GM10266 (cell line): ENCODE results near the gene CHRNB1.

Source experiments
- DNase-seq: peaks from one replicate; pipeline ENCODE4 v3.0.0; 2012; ENCODE audit errors: extremely low spot score
- CTCF ChIP-seq: IDR thresholded peaks from 2 replicates; pipeline ENCODE4 v1.5.1; 2012; ENCODE audit warnings: mild to moderate bottlenecking, low read depth; ENCODE audit not compliant: control insufficient read depth, insufficient read depth; ENCODE audit errors: missing control alignments

The CHRNB1 gene

GRCh38 chr17:7502171-7502847, 57.4 kb downstream of the CHRNB1 start:
- TF ChIP-seq CTCF: no peak
- no peak for DNase-seq

GRCh38 chr17:7502987-7503386, 58.1 kb downstream of the CHRNB1 start:
- peak; percentile 42 for TF ChIP-seq CTCF
- no peak for DNase-seq

- no peak for DNase-seq
- no peak for TF ChIP-seq CTCF
Measured at GRCh38 chr17:7503521-7503920, 58.7 kb downstream of the CHRNB1 start.
